Fibroblast of lung (primary cell): ENCODE results near the gene PRKCG. TPM values are rescaled to one million over a fixed set of nuclear protein-coding genes. Genes with fewer than 3 reads are reported as not detected.

Experiments used
- DNase-seq, 2 donors: peaks; one replicate each; pipeline versions ENCODE4 v3.0.0 to v3.0.0-alpha.2; 2010; ENCODE audit warnings: low read depth in 2 of 2
- H2AFZ ChIP-seq: 2 replicates; pipeline ENCODE4 v1.5.1; 2012; ENCODE audit warnings: low read length, control low read depth, inconsistent platforms
- H3K27ac ChIP-seq: 2 replicates; pipeline ENCODE4 v1.5.1; 2011; ENCODE audit warnings: low read length, control low read depth; ENCODE audit not compliant: insufficient read depth
- H3K27me3 ChIP-seq: 2 replicates; pipeline ENCODE4 v1.5.1; 2011; ENCODE audit warnings: mild to moderate bottlenecking, low read length; ENCODE audit not compliant: control insufficient read depth, insufficient read depth
- H3K36me3 ChIP-seq: 2 replicates; pipeline ENCODE4 v1.5.1; 2011; ENCODE audit warnings: low read length; ENCODE audit not compliant: control insufficient read depth, insufficient read depth
- H3K4me1 ChIP-seq: 2 replicates; pipeline ENCODE4 v1.5.1; 2011; ENCODE audit warnings: low read length; ENCODE audit not compliant: control insufficient read depth, insufficient read depth; ENCODE audit errors: extremely low read depth
- H3K4me2 ChIP-seq: 2 replicates; pipeline ENCODE4 v1.5.1; 2011; ENCODE audit warnings: low read length, control low read depth; ENCODE audit not compliant: insufficient read depth; ENCODE audit errors: extremely low read depth
- H3K4me3 ChIP-seq, 4 experiments: fragments of 200-600 bp in 1 of 4; sonication (generic) in 1 of 4; replicated peaks in 1 of 4; 2 replicates each; pipeline ENCODE4 v1.5.1; 2011 to 2016; ENCODE audit warnings: low read length in 4 of 4, low read depth in 3 of 4, mild to moderate bottlenecking in 3 of 4, control low read depth in 2 of 4, inconsistent platforms in 1 of 4, mixed read lengths in 1 of 4; ENCODE audit not compliant: insufficient read depth in 1 of 4; ENCODE audit errors: control extremely low read depth in 1 of 4
- H3K79me2 ChIP-seq: 2 replicates; pipeline ENCODE4 v1.5.1; 2012; ENCODE audit warnings: mild to moderate bottlenecking, low read length, inconsistent platforms; ENCODE audit not compliant: control insufficient read depth, insufficient read depth
- H3K9ac ChIP-seq: 2 replicates; pipeline ENCODE4 v1.5.1; 2011; ENCODE audit warnings: mild to moderate bottlenecking, low read length, control low read depth; ENCODE audit not compliant: insufficient read depth
- H3K9me3 ChIP-seq: 2 replicates; pipeline ENCODE4 v1.5.1; 2012; ENCODE audit warnings: low read depth, low read length; ENCODE audit not compliant: control insufficient read depth, insufficient read depth
- H4K20me1 ChIP-seq: 2 replicates; pipeline ENCODE4 v1.5.1; 2011; ENCODE audit warnings: low read length; ENCODE audit not compliant: control insufficient read depth, insufficient read depth; ENCODE audit errors: extremely low read depth
- EZH2 ChIP-seq: IDR thresholded peaks from 2 replicates; pipeline ENCODE4 v1.5.1; 2012; ENCODE audit warnings: low read length, control low read depth, mild to moderate bottlenecking; ENCODE audit errors: missing control alignments
- polyA plus RNA-seq, 2 donors: library from polyadenylated mRNA; depleted of rRNA in 1 of 2; stranded (reverse) in 1 of 2; unstranded in 1 of 2; fragments of >200 nt; gene quantifications; 2 replicates each; pipeline ENCODE4 v1.2.1, GENCODE V29; 2011 to 2012; ENCODE audit warnings: missing spikeins in 1 of 2
- total RNA-seq: library from RNA; depleted of rRNA; stranded (reverse); fragments of >200 nt; gene quantifications from 2 replicates; pipeline ENCODE4 v1.2.1, GENCODE V29; 2014
- TF ChIP-seq, protein P1 (sequence below), 2 donors: IDR thresholded peaks in 1 of 2; conservative IDR thresholded peaks in 1 of 2; 1 replicate in 1 of 2; 2 replicates in 1 of 2; pipeline ENCODE4 v1.5.1; 2011 to 2012; ENCODE audit warnings: low read length in 2 of 2, control low read depth in 1 of 2, inconsistent platforms in 1 of 2, low read depth in 1 of 2, mild to moderate bottlenecking in 1 of 2

The PRKCG gene
- total and polyA plus RNA-seq, 2 donors (not counting 1 experiment from before 2014, with no cell fraction given) = not detected

DNA sequence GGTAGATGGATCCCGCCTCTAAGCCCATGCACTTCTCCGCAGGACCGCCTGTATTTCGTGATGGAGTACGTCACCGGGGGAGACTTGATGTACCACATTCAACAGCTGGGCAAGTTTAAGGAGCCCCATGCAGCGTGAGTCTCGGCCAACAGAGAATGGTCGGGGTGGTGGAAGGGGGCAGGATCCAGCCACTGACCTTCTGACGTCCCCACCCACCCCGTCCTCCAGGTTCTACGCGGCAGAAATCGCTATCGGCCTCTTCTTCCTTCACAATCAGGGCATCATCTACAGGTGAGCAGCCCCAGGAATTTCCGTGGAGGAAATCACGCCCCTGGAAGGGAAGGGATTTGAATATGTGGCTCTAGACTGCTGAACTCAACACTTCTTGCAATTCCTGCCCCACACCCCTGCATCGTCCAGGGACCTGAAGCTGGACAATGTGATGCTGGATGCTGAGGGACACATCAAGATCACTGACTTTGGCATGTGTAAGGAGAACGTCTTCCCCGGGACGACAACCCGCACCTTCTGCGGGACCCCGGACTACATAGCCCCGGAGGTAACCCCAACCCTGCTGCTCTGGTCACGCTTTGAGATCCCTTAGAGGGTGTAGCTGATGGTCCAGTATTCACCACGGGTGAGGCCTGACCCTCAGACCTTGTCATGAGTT lies 18.3 kb downstream of the PRKCG start:
- H3K9ac ChIP-seq = no peak overlapping the region

DNA sequence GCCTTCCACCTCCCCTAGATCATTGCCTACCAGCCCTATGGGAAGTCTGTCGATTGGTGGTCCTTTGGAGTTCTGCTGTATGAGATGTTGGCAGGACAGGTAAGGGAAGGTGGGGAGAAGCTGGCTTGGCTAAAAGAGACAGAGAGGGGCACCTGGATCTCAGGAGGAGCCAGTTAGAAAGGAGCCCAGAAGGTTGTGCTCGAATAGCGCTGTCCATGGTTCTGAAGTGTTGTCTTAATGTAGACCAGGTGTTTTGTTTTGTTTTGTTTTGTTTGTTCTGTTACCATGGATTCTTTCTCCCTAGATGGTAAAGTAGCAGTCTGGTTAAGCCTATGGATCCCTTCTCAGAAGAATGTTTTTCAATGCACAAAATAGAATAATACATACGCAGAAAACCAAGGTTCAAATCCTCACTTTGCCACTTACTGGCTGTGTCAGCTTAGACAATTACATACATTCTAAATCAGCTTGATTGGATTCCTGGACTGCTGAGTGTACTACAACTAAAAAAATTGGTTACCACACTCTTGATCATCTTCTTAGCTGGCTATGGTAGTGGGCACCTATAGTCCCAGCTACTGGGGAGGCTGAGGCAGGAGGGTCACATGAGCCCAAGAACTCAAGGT lies 21.2 kb downstream of the PRKCG start:
- no peaks in the 10 kb centered on the region for H3K79me2 ChIP-seq
- H3K4me3 ChIP-seq = no peak overlapping the region
- no peaks in the 10 kb centered on the region for H3K9me3 ChIP-seq
- TF ChIP-seq EZH2 = no peak
- TF ChIP-seq, protein P1, sequence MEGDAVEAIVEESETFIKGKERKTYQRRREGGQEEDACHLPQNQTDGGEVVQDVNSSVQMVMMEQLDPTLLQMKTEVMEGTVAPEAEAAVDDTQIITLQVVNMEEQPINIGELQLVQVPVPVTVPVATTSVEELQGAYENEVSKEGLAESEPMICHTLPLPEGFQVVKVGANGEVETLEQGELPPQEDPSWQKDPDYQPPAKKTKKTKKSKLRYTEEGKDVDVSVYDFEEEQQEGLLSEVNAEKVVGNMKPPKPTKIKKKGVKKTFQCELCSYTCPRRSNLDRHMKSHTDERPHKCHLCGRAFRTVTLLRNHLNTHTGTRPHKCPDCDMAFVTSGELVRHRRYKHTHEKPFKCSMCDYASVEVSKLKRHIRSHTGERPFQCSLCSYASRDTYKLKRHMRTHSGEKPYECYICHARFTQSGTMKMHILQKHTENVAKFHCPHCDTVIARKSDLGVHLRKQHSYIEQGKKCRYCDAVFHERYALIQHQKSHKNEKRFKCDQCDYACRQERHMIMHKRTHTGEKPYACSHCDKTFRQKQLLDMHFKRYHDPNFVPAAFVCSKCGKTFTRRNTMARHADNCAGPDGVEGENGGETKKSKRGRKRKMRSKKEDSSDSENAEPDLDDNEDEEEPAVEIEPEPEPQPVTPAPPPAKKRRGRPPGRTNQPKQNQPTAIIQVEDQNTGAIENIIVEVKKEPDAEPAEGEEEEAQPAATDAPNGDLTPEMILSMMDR (conservative IDR thresholded peaks at IDR 0.05 in 1 of 2, IDR thresholded peaks at IDR 0.05 in 1 of 2; ENCODE audit: low read depth in 1 of 2, low read length in 2 of 2) = no peak
- H3K27me3 ChIP-seq = peaks cover 5% of the 10 kb centered on the region
- H3K4me1 ChIP-seq = no peaks in the 10 kb centered on the region
- H3K4me2 ChIP-seq = no peak overlapping the region
- H3K36me3 ChIP-seq = no peaks in the 10 kb centered on the region
- no peak overlapping the region for H3K9ac ChIP-seq
- peak; percentile 27 to 33 for DNase-seq
- no peak overlapping the region for H3K27ac ChIP-seq
- H4K20me1 ChIP-seq = no peaks in the 10 kb centered on the region
- no peak overlapping the region for H2AFZ ChIP-seq

More for the DNA sequence above, 18.3 kb downstream of the PRKCG start:
- H3K36me3 ChIP-seq = no peaks in the 10 kb centered on the region
- no peak for TF ChIP-seq EZH2
- TF ChIP-seq, protein P1 (conservative IDR thresholded peaks at IDR 0.05 in 1 of 2, IDR thresholded peaks at IDR 0.05 in 1 of 2; ENCODE audit: low read depth in 1 of 2, low read length in 2 of 2) = no peak
- H4K20me1 ChIP-seq = no peaks in the 10 kb centered on the region
- no peak overlapping the region for H3K27ac ChIP-seq
- no peak overlapping the region for H2AFZ ChIP-seq
- H3K79me2 ChIP-seq = no peaks in the 10 kb centered on the region
- no peaks in the 10 kb centered on the region for H3K9me3 ChIP-seq
- no peak for DNase-seq
- H3K4me2 ChIP-seq = no peak overlapping the region
- peaks cover 2% of the 10 kb centered on the region for H3K27me3 ChIP-seq
- no peaks in the 10 kb centered on the region for H3K4me1 ChIP-seq
- no peak overlapping the region for H3K4me3 ChIP-seq

DNA sequence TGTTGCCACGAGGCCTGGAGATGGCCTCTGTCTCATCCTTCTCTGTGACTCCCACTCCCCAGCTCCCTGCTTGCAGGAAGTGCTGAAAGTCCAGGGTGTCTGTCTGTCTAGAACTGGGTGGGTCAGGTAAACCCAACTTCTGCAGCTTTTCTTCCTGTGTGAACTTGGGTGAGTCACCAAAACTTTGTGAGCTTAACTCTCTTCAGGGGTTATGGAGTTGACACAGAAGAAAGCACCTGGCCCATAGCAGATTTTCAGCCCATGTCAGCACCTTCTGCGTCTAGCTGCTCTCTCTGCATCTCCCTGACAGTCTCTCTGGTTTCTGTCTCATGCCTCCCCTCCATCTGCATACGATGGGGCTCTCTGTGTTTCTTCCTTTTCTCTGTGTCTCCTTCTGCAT lies 22.9 kb downstream of the PRKCG start:
- no peak for TF ChIP-seq EZH2
- TF ChIP-seq, protein P1 (conservative IDR thresholded peaks at IDR 0.05 in 1 of 2, IDR thresholded peaks at IDR 0.05 in 1 of 2; ENCODE audit: low read depth in 1 of 2, low read length in 2 of 2) = no peak
- no peak overlapping the region for H3K9ac ChIP-seq
- H3K9me3 ChIP-seq = no peaks in the 10 kb centered on the region

More for the DNA sequence above, 22.9 kb downstream of the PRKCG start:
- H3K27ac ChIP-seq = no peak overlapping the region
- H4K20me1 ChIP-seq = no peaks in the 10 kb centered on the region
- H3K79me2 ChIP-seq = no peaks in the 10 kb centered on the region
- no peak overlapping the region for H3K4me2 ChIP-seq
- H3K36me3 ChIP-seq = no peaks in the 10 kb centered on the region
- no peak for DNase-seq
- H3K4me3 ChIP-seq = no peak overlapping the region
- no peak overlapping the region for H2AFZ ChIP-seq
- no peaks in the 10 kb centered on the region for H3K4me1 ChIP-seq
- peaks cover 16% of the 10 kb centered on the region for H3K27me3 ChIP-seq
